GM10266 (cell line): ENCODE measurements around the gene FLNC.

ENCODE experiments used
- DNase-seq: peaks from one replicate; pipeline ENCODE4 v3.0.0; 2012; ENCODE audit errors: extremely low spot score
- TF ChIP-seq, protein P1 (sequence below): IDR thresholded peaks from 2 replicates; pipeline ENCODE4 v1.5.1; 2012; ENCODE audit warnings: mild to moderate bottlenecking, low read depth; ENCODE audit not compliant: control insufficient read depth, insufficient read depth; ENCODE audit errors: missing control alignments

The FLNC gene

DNA sequence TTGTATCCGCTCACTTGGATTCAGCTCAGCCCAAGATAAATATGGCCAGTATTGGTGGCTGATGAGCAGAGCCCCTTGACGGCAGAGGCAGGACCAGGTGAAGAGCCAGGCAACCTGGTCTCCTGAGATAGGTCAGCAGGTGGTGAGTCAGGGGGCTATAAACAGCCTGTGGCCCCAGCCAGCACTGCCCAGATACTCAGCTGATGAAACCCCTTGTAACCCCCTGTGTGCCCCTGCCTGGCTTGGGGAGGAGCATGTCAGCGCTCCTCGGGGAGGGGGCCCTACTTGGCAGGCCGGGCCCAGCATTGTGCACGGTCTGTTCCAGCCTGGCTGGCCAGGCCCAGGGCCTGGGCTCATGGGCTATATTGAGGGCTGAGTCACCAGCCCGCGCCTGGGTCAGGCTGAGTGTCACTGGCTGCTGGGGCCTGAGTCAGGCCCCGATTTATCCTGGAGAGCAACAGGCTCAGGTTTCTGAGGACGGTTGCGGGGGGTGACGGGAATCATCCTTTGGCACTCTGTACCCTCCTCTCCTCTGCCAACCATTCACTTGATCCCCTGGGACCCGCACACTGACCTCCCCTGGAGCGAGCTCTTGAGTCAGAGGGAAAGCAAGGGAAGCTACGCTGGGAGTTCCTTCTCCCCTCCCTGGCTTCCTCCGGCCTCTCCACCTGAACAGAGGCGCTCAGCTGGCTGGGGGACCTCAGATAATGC is 2.8 kb upstream of the FLNC start:
- no peak for DNase-seq
- TF ChIP-seq, protein P1, sequence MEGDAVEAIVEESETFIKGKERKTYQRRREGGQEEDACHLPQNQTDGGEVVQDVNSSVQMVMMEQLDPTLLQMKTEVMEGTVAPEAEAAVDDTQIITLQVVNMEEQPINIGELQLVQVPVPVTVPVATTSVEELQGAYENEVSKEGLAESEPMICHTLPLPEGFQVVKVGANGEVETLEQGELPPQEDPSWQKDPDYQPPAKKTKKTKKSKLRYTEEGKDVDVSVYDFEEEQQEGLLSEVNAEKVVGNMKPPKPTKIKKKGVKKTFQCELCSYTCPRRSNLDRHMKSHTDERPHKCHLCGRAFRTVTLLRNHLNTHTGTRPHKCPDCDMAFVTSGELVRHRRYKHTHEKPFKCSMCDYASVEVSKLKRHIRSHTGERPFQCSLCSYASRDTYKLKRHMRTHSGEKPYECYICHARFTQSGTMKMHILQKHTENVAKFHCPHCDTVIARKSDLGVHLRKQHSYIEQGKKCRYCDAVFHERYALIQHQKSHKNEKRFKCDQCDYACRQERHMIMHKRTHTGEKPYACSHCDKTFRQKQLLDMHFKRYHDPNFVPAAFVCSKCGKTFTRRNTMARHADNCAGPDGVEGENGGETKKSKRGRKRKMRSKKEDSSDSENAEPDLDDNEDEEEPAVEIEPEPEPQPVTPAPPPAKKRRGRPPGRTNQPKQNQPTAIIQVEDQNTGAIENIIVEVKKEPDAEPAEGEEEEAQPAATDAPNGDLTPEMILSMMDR: no peak

- DNase-seq: no peak
- TF ChIP-seq, protein P1: no peak
Observed at GRCh38 chr7:128827971-128828711, 2.1 kb upstream of the FLNC start.

- DNase-seq: no peak
- TF ChIP-seq, protein P1: no peak
Observed at GRCh38 chr7:128829391-128830166, 627 bp upstream of the FLNC start.

DNA sequence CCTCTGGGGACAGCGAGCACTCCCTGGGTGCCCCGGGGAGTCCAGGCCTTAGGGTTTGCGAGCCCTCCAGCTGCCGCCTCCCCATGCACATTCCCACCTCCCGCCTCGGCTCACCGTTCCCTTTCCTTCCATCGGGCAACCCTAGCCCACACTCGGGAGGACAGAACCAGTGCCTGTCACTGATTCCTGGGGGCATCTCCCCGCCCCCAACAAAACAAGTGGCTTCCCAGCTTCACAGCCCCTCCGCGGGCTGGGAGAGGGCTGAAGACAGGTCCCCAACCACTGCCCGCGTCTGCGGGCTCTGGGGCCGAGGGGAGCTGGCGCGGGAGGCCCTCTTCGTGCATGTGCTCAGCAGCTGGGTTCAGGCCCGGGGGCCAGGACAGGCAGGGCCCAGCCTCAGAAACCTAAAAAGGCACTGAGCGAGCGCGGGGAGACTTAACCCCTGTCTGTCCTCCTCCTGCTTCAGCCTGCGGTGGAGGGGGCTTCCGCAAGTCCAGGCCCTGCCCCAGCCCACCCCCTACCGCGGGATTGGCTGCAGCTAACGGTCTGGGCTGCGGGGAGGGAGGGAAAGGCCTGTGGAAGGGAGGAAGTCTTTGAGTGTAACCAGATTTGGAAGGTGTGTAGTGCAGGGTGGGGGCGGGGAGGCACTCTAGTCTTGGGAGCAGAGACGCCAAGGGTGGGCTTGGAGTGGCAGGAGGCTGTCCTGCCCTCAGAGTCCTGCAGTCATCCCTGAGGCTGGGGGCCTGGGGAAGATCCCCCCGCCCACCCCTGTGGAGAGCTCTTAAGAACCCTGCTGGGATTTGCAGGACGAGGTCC is 1.2 kb downstream of the FLNC start:
- DNase-seq: peak; percentile 69
- TF ChIP-seq, protein P1: no peak

GRCh38 chr7:128831994-128832879 is 2.0 kb downstream of the FLNC start:
- DNase-seq: no peak
- TF ChIP-seq, protein P1: no peak

GRCh38 chr7:128832880-128833147 is 2.6 kb downstream of the FLNC start:
- TF ChIP-seq, protein P1: no peak

More at GRCh38 chr7:128832880-128833147, 2.6 kb downstream of the FLNC start:
- DNase-seq: no peak
